GM19452 (cell line): ENCODE results near the gene MYO18B.

Source experiments
- ATAC-seq: cut with Tn5 transposase; IDR thresholded peaks from one replicate; pipeline ENCODE4 v1.9.1; 2021; ENCODE audit not compliant: unreplicated experiment

MYO18B gene

GRCh38 chr22:25935266-25936058 is 193.5 kb downstream of the MYO18B start:
- no peak for ATAC-seq

- ATAC-seq, result no peak
Observed at GRCh38 chr22:25938151-25938550, 196.2 kb downstream of the MYO18B start.

GRCh38 chr22:25939384-25939783 is 197.4 kb downstream of the MYO18B start:
- ATAC-seq, result no peak

GRCh38 chr22:25940479-25940878 is 198.5 kb downstream of the MYO18B start:
- ATAC-seq, result no peak

- no peak for ATAC-seq
Observed at GRCh38 chr22:25941365-25941960, 199.5 kb downstream of the MYO18B start.

GRCh38 chr22:25942115-25942855 is 200.3 kb downstream of the MYO18B start:
- no peak for ATAC-seq

GRCh38 chr22:25942856-25943411 is 200.9 kb downstream of the MYO18B start:
- ATAC-seq, result no peak

GRCh38 chr22:25950111-25950510 is 208.1 kb downstream of the MYO18B start:
- no peak for ATAC-seq

GRCh38 chr22:25953276-25953675 is 211.3 kb downstream of the MYO18B start:
- no peak for ATAC-seq

- no peak for ATAC-seq
Observed at GRCh38 chr22:25953919-25954318, 211.9 kb downstream of the MYO18B start.

GRCh38 chr22:25955323-25955722 is 213.3 kb downstream of the MYO18B start:
- no peak for ATAC-seq

GRCh38 chr22:25956801-25957200 is 214.8 kb downstream of the MYO18B start:
- no peak for ATAC-seq

GRCh38 chr22:25959818-25960774 is 218.1 kb downstream of the MYO18B start:
- no peak for ATAC-seq

GRCh38 chr22:25961699-25962098 is 219.7 kb downstream of the MYO18B start:
- no peak for ATAC-seq

GRCh38 chr22:25962711-25963110 is 220.7 kb downstream of the MYO18B start:
- ATAC-seq, result no peak

GRCh38 chr22:25964961-25965730 is 223.2 kb downstream of the MYO18B start:
- ATAC-seq, result no peak

- no peak for ATAC-seq
Observed at GRCh38 chr22:25966448-25966913, 224.5 kb downstream of the MYO18B start.

GRCh38 chr22:25969286-25969685 is 227.3 kb downstream of the MYO18B start:
- no peak for ATAC-seq

- no peak for ATAC-seq
Observed at GRCh38 chr22:25969901-25970300, 227.9 kb downstream of the MYO18B start.
